C4-2B (cell line): Measurements from ENCODE around the gene ANKRD40CL.
"Not testable (repeated sequence)": the region's sequence is repeated elsewhere in the genome, so short reads cannot be mapped to it uniquely, and the experiment has no call there.

Experiments used
- H3K27ac ChIP-seq: fragments of 450-650 bp; 2 replicates; pipeline ENCODE4 v1.5.1; 2017
- ZFX ChIP-seq: fragments of 450-650 bp; IDR thresholded peaks from 2 replicates; pipeline ENCODE4 v1.6.1; 2017
- TF ChIP-seq, protein P1 (sequence below): fragments of 450-650 bp; conservative IDR thresholded peaks from 2 replicates; pipeline ENCODE4 v1.5.1; 2017; ENCODE audit warnings: mild to moderate bottlenecking

ANKRD40CL gene

DNA sequence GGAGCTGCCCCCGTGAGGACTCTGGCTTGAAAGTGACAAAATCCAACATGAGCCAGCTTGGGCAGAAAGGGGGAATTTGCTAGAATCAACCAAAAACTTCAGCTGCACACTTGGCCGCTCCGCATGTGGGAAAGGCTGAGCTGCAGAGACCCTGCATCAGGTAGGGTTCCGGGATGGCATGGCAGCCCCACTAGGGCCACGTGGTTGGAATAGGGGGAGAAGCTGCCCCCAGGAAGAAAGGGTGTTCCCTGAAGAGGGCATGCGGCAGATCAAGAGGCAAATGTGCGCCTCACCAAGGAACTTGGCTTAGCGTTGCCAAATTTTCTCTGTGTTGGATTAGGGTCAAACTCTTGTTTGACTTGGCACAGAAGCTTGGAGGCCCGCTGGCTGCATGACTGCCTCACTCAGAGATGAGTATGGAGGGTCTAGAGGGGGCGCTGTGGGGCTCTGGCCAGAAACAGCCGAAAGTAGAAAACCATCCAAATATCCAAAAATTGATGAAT lies 38.9 kb upstream of the ANKRD40CL start:
- TF ChIP-seq, protein P1, sequence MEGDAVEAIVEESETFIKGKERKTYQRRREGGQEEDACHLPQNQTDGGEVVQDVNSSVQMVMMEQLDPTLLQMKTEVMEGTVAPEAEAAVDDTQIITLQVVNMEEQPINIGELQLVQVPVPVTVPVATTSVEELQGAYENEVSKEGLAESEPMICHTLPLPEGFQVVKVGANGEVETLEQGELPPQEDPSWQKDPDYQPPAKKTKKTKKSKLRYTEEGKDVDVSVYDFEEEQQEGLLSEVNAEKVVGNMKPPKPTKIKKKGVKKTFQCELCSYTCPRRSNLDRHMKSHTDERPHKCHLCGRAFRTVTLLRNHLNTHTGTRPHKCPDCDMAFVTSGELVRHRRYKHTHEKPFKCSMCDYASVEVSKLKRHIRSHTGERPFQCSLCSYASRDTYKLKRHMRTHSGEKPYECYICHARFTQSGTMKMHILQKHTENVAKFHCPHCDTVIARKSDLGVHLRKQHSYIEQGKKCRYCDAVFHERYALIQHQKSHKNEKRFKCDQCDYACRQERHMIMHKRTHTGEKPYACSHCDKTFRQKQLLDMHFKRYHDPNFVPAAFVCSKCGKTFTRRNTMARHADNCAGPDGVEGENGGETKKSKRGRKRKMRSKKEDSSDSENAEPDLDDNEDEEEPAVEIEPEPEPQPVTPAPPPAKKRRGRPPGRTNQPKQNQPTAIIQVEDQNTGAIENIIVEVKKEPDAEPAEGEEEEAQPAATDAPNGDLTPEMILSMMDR = no peak
- TF ChIP-seq ZFX = no peak
- H3K27ac ChIP-seq = no peak overlapping the region

DNA sequence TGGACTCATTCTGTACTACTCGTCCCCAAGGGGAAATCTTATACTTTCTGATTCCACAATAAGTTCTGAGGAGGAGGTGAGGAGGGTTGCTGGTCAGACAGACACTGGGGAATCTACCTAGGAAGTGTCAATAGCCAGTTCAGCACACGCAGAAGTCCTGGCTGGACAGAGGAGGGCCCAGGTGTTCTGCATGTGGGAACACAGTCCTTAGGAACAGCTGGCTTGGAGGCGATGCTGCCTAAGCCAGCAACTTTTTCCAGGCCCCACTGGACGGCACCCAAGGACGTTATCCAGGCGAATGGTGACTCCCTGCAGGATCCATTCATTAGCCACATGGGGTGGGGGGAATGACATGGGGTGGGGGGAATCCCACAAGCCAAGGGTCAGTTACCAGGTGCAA lies 38.2 kb upstream of the ANKRD40CL start:
- TF ChIP-seq ZFX = no peak
- TF ChIP-seq, protein P1 = no peak
- H3K27ac ChIP-seq = no peak overlapping the region

DNA sequence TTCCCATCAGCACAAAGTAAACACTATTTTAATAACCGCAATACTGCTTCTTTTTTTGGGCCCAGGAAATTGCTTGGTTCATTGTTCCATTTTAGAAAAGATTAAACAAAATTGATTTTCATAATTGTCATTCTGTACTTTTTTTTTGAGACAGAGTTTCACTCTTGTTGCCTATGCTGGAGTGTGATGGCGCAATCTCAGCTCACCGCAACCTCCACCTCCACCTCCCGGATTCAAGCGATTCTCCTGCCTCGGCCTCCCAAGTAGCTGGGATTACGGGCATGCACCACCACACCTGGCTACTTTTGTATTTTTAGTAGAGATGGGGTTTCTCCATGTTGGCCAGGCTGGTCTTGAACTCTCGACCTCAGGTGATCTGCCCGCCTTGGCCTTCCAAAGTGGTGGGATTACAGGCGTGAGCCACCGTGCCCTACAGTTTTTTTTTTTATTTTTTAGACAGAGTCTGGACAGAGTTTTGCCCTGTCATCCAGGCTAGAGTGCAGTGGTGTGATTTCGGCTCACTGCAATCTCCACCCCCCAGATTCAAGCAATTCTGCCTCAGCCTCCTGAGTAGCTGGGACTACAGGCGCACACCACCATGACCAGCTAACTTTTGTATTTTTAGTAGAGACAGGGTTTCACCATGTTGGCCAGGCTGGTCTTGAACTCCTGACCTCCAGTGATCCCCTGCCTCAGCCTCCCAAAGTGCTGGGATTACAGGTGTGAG lies 37.6 kb upstream of the ANKRD40CL start:
- not testable (repeated sequence) for H3K27ac ChIP-seq

DNA sequence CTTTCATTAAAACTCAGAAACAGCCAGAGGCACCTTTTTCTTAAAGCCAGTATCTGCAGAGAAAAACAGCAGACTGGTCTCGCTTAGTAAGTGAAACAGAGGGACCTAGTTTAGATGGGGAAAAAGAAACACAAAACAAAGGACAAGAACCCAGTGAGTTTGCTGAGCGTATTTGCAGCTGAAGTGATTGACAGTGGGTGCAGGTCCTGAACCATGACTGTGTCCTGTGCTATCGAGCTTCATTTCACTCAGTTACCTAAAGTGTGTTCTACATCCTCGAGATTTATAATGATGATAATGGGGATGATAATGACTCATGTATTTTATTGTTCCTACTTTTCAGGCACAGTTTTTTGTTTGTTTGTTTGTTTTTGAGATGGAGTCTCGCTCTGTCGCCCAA lies 36.4 kb upstream of the ANKRD40CL start:
- peak overlapping the region; percentile 38 for H3K27ac ChIP-seq
- TF ChIP-seq, protein P1 = no peak
- no peak for TF ChIP-seq ZFX

DNA sequence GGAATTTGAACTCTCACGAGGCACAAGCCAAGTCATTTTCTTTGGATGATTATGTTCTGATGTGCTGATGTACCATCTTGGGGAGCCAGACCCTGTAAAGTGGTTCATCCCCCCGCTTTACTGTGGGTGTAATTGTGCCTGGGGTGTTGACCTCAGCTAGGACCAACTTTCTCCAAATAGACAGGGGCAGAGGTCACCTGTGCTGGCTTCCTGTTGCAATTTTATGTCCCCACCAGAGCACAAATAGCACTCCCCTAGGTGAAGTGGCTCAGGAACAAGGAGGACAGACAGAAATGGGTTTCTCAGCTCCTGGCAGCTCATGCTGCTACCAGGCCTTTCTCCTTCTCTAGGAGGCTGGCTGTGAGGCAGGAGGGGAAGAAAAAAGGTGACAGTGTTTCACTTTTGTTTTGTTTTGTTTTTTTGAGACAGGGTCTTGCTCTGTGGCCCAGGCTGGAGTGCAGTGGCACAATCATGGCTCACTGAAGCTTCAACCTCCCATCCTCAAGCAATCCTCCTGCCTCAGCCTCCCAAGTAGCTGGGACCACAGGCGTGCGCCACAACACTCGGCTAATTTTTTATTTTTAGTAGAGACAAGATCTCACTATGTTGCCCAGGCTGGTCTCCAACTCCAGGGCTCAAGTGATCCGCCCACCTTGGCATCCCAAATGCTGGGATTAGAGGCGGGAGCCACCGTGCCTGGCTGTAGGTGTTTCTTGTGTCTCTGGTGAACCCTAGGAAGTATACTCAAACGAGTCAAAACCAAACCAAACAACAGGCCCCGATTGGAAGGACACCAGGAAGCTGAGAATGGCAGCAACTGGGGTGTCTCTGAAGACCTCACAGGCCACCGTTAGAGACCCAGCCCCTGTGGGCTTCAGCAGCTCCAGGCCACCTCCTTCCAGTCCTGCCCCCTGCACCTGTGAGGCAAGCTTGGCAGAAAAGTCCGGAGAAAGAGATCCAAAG lies 35.6 kb upstream of the ANKRD40CL start:
- no peak for TF ChIP-seq ZFX
- TF ChIP-seq, protein P1 = no peak
- peak overlapping the region; percentile 38 for H3K27ac ChIP-seq

DNA sequence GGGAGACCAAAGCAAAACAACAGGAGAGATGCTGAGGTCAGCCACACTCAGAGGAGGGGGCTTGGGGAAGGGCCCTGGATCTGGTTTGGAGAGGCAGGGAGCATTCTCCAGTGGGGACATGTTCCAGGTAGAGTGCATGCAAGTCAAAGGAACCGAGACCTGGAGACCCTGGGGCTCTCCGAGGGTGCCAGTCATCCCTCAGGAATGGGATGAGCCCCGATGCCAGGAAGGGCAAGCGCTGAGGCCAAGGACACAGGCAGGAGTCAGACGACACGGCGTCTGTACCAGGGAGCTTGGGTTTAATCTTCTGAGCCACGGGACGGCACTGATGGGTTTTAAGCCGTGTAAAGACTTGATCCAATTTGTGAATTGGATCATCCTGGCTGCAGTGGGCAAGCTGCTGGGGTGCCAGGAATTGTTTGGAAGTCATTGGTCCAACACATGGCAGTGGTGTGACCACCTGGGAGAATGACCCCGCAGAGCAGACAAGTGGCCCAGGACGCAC lies 32.9 kb upstream of the ANKRD40CL start:
- no peak for TF ChIP-seq ZFX
- TF ChIP-seq, protein P1 = no peak
- no peak overlapping the region for H3K27ac ChIP-seq

DNA sequence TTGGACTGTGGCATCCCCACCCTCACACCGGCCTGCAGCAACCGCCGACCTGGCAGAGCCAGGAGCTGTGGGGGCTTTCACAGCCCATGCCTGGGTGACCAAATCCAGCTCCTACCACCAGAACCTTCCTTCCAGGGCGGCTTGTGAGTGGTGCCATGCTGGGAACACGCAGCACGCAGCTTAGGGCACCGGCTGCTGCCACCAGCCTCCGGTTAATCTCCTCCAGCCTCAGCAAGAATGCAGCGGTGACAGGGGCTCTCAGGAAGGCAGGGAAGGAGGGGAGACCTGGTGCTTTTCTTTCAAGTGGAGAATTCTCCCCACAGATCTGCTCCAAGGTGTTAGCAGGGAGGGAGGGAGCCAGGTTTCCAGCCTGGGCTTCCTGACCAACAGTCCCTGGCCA lies 32.3 kb upstream of the ANKRD40CL start:
- H3K27ac ChIP-seq = no peak overlapping the region
- no peak for TF ChIP-seq ZFX
- TF ChIP-seq, protein P1 = no peak
